Measurements from ENCODE around the gene TSSC4. TPM values are rescaled to one million over a fixed set of nuclear protein-coding genes. Genes with fewer than 3 reads are reported as not detected.

Gene TSSC4
- total and polyA plus RNA-seq, 5 donors from 2014 or later = 59.6 to 97.4 (median 69.8) TPM

GRCh38 chr11:2365571-2366210, 34.9 kb upstream of the TSSC4 start:
- Mint-ChIP-seq H3K4me1 (peaks cover 0 to 2% (median 0%) of the 10 kb centered on the region in 4 donors), H3K36me3 (peaks cover 7% of the 10 kb centered on the region), H3K27ac (no peak overlapping the region), H3K9me3 (no peaks in the 10 kb centered on the region), H3K27me3 (no peaks in the 10 kb centered on the region), H3K4me3 (no peak overlapping the region)
- Histone ChIP-seq H3K4me1 (ENCODE audit: control insufficient read depth, insufficient read depth, low read length, poor library complexity, severe bottlenecking) (no peaks in the 10 kb centered on the region), H3K36me3 (ENCODE audit: control insufficient read depth, insufficient read depth, low read length) (no peaks in the 10 kb centered on the region), H3K27me3 (ENCODE audit: control insufficient read depth, insufficient read depth, low read length) (no peaks in the 10 kb centered on the region), H3K27ac (ENCODE audit: insufficient read depth, low read length, poor library complexity, severe bottlenecking) (no peak overlapping the region), H3K4me3 (ENCODE audit: low read depth, low read length) (no peak overlapping the region), H3K9me3 (ENCODE audit: control insufficient read depth in 2 of 2, low read length in 2 of 2) (no peaks in the 10 kb centered on the region)
- ATAC-seq (ENCODE audit: low read depth in 2 of 2) = no peak
- DNase-seq = no peak

GRCh38 chr11:2366276-2366675, 34.3 kb upstream of the TSSC4 start:
- Mint-ChIP-seq H3K27me3 (no peaks in the 10 kb centered on the region), H3K27ac (no peak overlapping the region), H3K9me3 (no peaks in the 10 kb centered on the region), H3K4me3 (no peak overlapping the region), H3K4me1 (peaks cover 0 to 2% (median 0%) of the 10 kb centered on the region in 4 donors), H3K36me3 (peaks cover 7% of the 10 kb centered on the region)
- Histone ChIP-seq H3K4me1 (ENCODE audit: control insufficient read depth, insufficient read depth, low read length, poor library complexity, severe bottlenecking) (no peaks in the 10 kb centered on the region), H3K4me3 (ENCODE audit: low read depth, low read length) (no peak overlapping the region), H3K27ac (ENCODE audit: insufficient read depth, low read length, poor library complexity, severe bottlenecking) (no peak overlapping the region), H3K9me3 (ENCODE audit: control insufficient read depth in 2 of 2, low read length in 2 of 2) (no peaks in the 10 kb centered on the region), H3K27me3 (ENCODE audit: control insufficient read depth, insufficient read depth, low read length) (no peaks in the 10 kb centered on the region), H3K36me3 (ENCODE audit: control insufficient read depth, insufficient read depth, low read length) (no peaks in the 10 kb centered on the region)
- ATAC-seq (ENCODE audit: low read depth in 2 of 2) (no peak), DNase-seq (no peak)

- Mint-ChIP-seq H3K27ac (no peak overlapping the region), H3K27me3 (no peaks in the 10 kb centered on the region), H3K36me3 (peaks cover 10% of the 10 kb centered on the region), H3K4me3 (peak overlapping the region in 1 of 4 donors; percentile 23), H3K9me3 (no peaks in the 10 kb centered on the region), H3K4me1 (peaks cover 0 to 3% (median 0%) of the 10 kb centered on the region in 4 donors)
- Histone ChIP-seq H3K36me3 (ENCODE audit: control insufficient read depth, insufficient read depth, low read length) (no peaks in the 10 kb centered on the region), H3K4me1 (ENCODE audit: control insufficient read depth, insufficient read depth, low read length, poor library complexity, severe bottlenecking) (no peaks in the 10 kb centered on the region), H3K4me3 (ENCODE audit: low read depth, low read length) (no peak overlapping the region), H3K27ac (ENCODE audit: insufficient read depth, low read length, poor library complexity, severe bottlenecking) (no peak overlapping the region), H3K9me3 (ENCODE audit: control insufficient read depth in 2 of 2, low read length in 2 of 2) (no peaks in the 10 kb centered on the region), H3K27me3 (ENCODE audit: control insufficient read depth, insufficient read depth, low read length) (no peaks in the 10 kb centered on the region)
- no peak for ATAC-seq (ENCODE audit: low read depth in 2 of 2)
- DNase-seq = no peak
Measured at GRCh38 chr11:2366733-2367132, 33.8 kb upstream of the TSSC4 start.

- Histone ChIP-seq H3K4me1 (ENCODE audit: control insufficient read depth, insufficient read depth, low read length, poor library complexity, severe bottlenecking) (no peaks in the 10 kb centered on the region), H3K27me3 (ENCODE audit: control insufficient read depth, insufficient read depth, low read length) (no peaks in the 10 kb centered on the region), H3K36me3 (ENCODE audit: control insufficient read depth, insufficient read depth, low read length) (no peaks in the 10 kb centered on the region), H3K4me3 (ENCODE audit: low read depth, low read length) (no peak overlapping the region), H3K9me3 (ENCODE audit: control insufficient read depth in 2 of 2, low read length in 2 of 2) (no peaks in the 10 kb centered on the region), H3K27ac (ENCODE audit: insufficient read depth, low read length, poor library complexity, severe bottlenecking) (no peak overlapping the region)
- ATAC-seq (ENCODE audit: low read depth in 2 of 2) (no peak), DNase-seq (no peak)
- H3K27ac Mint-ChIP-seq = no peak overlapping the region
- H3K4me1 Mint-ChIP-seq = peaks cover 0 to 2% (median 0%) of the 10 kb centered on the region in 4 donors
- H3K27me3 Mint-ChIP-seq = no peaks in the 10 kb centered on the region
- no peaks in the 10 kb centered on the region for H3K9me3 Mint-ChIP-seq
- H3K4me3 Mint-ChIP-seq = peak overlapping the region in 1 of 4 donors; percentile 35
- peaks cover 4% of the 10 kb centered on the region for H3K36me3 Mint-ChIP-seq
Measured at GRCh38 chr11:2367266-2368160, 33.0 kb upstream of the TSSC4 start.

GRCh38 chr11:2368178-2368850, 32.2 kb upstream of the TSSC4 start:
- no peaks in the 10 kb centered on the region for H3K9me3 ChIP-seq (ENCODE audit: control insufficient read depth in 2 of 2, low read length in 2 of 2)
- Mint-ChIP-seq H3K27ac (no peak overlapping the region), H3K27me3 (no peaks in the 10 kb centered on the region), H3K4me1 (peaks cover 0 to 2% (median 0%) of the 10 kb centered on the region in 4 donors), H3K9me3 (no peaks in the 10 kb centered on the region), H3K36me3 (peaks cover 4% of the 10 kb centered on the region), H3K4me3 (no peak overlapping the region)
- ATAC-seq (ENCODE audit: low read depth in 2 of 2) (no peak), DNase-seq (no peak)
- H3K27ac ChIP-seq (ENCODE audit: insufficient read depth, low read length, poor library complexity, severe bottlenecking) = no peak overlapping the region
- H3K36me3 ChIP-seq (ENCODE audit: control insufficient read depth, insufficient read depth, low read length) = no peaks in the 10 kb centered on the region
- H3K4me1 ChIP-seq (ENCODE audit: control insufficient read depth, insufficient read depth, low read length, poor library complexity, severe bottlenecking) = no peaks in the 10 kb centered on the region
- H3K27me3 ChIP-seq (ENCODE audit: control insufficient read depth, insufficient read depth, low read length) = no peaks in the 10 kb centered on the region
- no peak overlapping the region for H3K4me3 ChIP-seq (ENCODE audit: low read depth, low read length)

GRCh38 chr11:2368851-2369180, 31.7 kb upstream of the TSSC4 start:
- peaks cover 0 to 2% (median 0%) of the 10 kb centered on the region in 4 donors for H3K4me1 Mint-ChIP-seq
- DNase-seq (no peak), ATAC-seq (ENCODE audit: low read depth in 2 of 2) (no peak)
- H3K27me3 Mint-ChIP-seq = no peaks in the 10 kb centered on the region
- Histone ChIP-seq H3K4me1 (ENCODE audit: control insufficient read depth, insufficient read depth, low read length, poor library complexity, severe bottlenecking) (no peaks in the 10 kb centered on the region), H3K36me3 (ENCODE audit: control insufficient read depth, insufficient read depth, low read length) (no peaks in the 10 kb centered on the region), H3K4me3 (ENCODE audit: low read depth, low read length) (no peak overlapping the region), H3K27me3 (ENCODE audit: control insufficient read depth, insufficient read depth, low read length) (no peaks in the 10 kb centered on the region), H3K27ac (ENCODE audit: insufficient read depth, low read length, poor library complexity, severe bottlenecking) (no peak overlapping the region), H3K9me3 (ENCODE audit: control insufficient read depth in 2 of 2, low read length in 2 of 2) (no peaks in the 10 kb centered on the region)
- peaks cover 4% of the 10 kb centered on the region for H3K36me3 Mint-ChIP-seq
- no peak overlapping the region for H3K27ac Mint-ChIP-seq
- H3K4me3 Mint-ChIP-seq = no peak overlapping the region
- no peaks in the 10 kb centered on the region for H3K9me3 Mint-ChIP-seq

GRCh38 chr11:2369320-2369719, 31.2 kb upstream of the TSSC4 start:
- H3K27ac Mint-ChIP-seq = no peak overlapping the region
- ATAC-seq (ENCODE audit: low read depth in 2 of 2) = no peak
- DNase-seq = no peak
- Histone ChIP-seq H3K27me3 (ENCODE audit: control insufficient read depth, insufficient read depth, low read length) (no peaks in the 10 kb centered on the region), H3K27ac (ENCODE audit: insufficient read depth, low read length, poor library complexity, severe bottlenecking) (no peak overlapping the region), H3K36me3 (ENCODE audit: control insufficient read depth, insufficient read depth, low read length) (no peaks in the 10 kb centered on the region), H3K9me3 (ENCODE audit: control insufficient read depth in 2 of 2, low read length in 2 of 2) (no peaks in the 10 kb centered on the region), H3K4me3 (ENCODE audit: low read depth, low read length) (no peak overlapping the region), H3K4me1 (ENCODE audit: control insufficient read depth, insufficient read depth, low read length, poor library complexity, severe bottlenecking) (no peaks in the 10 kb centered on the region)
- H3K9me3 Mint-ChIP-seq = no peaks in the 10 kb centered on the region
- H3K4me3 Mint-ChIP-seq = no peak overlapping the region
- peaks cover 4% of the 10 kb centered on the region for H3K36me3 Mint-ChIP-seq
- H3K27me3 Mint-ChIP-seq = no peaks in the 10 kb centered on the region
- H3K4me1 Mint-ChIP-seq = peaks cover 0 to 2% (median 0%) of the 10 kb centered on the region in 4 donors

Measured in CD4-positive, CD25-positive, alpha-beta regulatory T cell (primary cell).